Colonic mucosa (tissue), 4 donors: Measurements from ENCODE around the gene C22orf42. TPM values are rescaled to one million over a fixed set of nuclear protein-coding genes. Genes with fewer than 3 reads are reported as not detected.
"Not testable (repeated sequence)": the region's sequence is repeated elsewhere in the genome, so short reads cannot be mapped to it uniquely, and the experiment has no call there.

Experiments used
- DNase-seq: peaks from one replicate; pipeline ENCODE4 v3.0.0-alpha.2; 2020
- H3K27ac ChIP-seq: fragments of 200-600 bp; one replicate; pipeline ENCODE4 v1.8.0; 2021
- H3K27me3 ChIP-seq: fragments of 200-600 bp; one replicate; pipeline ENCODE4 v1.8.0; 2021
- H3K36me3 ChIP-seq: fragments of 200-600 bp; one replicate; pipeline ENCODE4 v1.8.0; 2021
- H3K4me1 ChIP-seq: fragments of 200-600 bp; one replicate; pipeline ENCODE4 v1.8.0; 2021; ENCODE audit warnings: mild to moderate bottlenecking
- H3K4me3 ChIP-seq: fragments of 200-600 bp; one replicate; pipeline ENCODE4 v1.8.0; 2021
- H3K9ac ChIP-seq, 2 donors: one replicate each; pipeline ENCODE4 v1.7.0; 2013; ENCODE audit warnings: control low read depth in 2 of 2, low read depth in 2 of 2, low read length in 2 of 2
- H3K9me3 ChIP-seq: fragments of 200-600 bp; one replicate; pipeline ENCODE4 v1.8.0; 2021
- CTCF ChIP-seq: fragments of 200-600 bp; IDR thresholded peaks from one replicate; pipeline ENCODE4 v1.8.0; 2022; ENCODE audit warnings: antibody characterized with exemption, mild to moderate bottlenecking
- intact Hi-C: fragments of 100-400 bp; cut with DNase I; formaldehyde crosslinking; loops from one replicate; pipeline ENCODE4 v1.14.1; 2022
- total RNA-seq, 2 donors: library from RNA; stranded (reverse); fragmentation: NEBNext Ultra II Directional in 1 of 2; extraction: Animal tissue kit (Norgen Biotek cat#: 25700) in 1 of 2; gene quantifications; one replicate each; pipeline ENCODE4 v1.2.1, GENCODE V29; 2021
- donor health status: healthy.
- donor health status: DM: no; HTN: no; CAD: no.
- donor health status: DM: no; HTN: no; CAD: no.

C22orf42 gene
- total RNA-seq, 2 donors from 2014 or later = not detected

DNA sequence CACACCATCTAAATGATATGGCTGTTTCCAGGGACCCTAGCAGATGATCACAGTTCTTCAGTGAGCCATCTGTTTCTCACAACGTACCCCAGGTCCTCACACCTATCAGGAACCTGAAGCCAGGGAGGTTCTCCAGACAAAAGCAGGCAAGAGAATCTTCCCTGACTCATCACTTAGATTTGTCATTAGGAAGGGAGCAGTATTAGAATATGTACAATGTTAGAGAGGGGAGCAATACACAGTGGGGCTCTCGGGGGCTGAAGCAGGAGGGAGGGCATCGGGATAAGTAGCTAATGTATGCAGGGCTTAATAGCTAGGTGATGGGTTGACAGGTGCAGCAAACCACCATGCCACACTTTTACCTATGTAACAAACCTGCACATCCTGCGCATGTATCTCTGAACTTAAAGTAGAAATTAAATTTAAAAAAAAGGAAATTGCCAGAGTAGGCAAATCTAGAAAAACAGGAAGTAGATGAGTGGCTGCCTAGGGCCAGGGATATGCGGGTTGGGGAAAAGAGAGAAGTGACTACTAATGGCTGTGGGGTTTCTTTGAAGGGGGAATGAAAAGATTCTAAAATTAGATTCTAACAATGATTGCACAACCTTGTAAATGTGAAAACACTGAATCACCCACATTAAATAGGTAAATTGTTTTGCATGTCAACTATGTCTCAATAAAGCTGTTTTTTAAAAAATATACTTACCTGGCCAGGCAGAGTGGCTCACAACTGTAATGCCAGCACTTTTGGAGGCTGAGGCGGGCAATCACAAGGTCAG, 14.4 kb downstream of the C22orf42 start:
- DNase-seq = no peak
- intact Hi-C loops = no loop called here
- no peak overlapping the region for H3K4me3 ChIP-seq

GRCh38 chr22:32142600-32142999, 16.5 kb downstream of the C22orf42 start:
- intact Hi-C loops = no loop called here
- H3K4me3 ChIP-seq = no peak overlapping the region
- no peak for DNase-seq
- H3K36me3 ChIP-seq = no peaks in the 10 kb centered on the region
- H3K4me1 ChIP-seq = no peaks in the 10 kb centered on the region
- no peak for TF ChIP-seq CTCF
- no peaks in the 10 kb centered on the region for H3K9me3 ChIP-seq
- H3K27me3 ChIP-seq = no peaks in the 10 kb centered on the region
- no peak overlapping the region for H3K9ac ChIP-seq
- no peak overlapping the region for H3K27ac ChIP-seq

More for the DNA sequence above, 14.4 kb downstream of the C22orf42 start:
- no peak overlapping the region for H3K27ac ChIP-seq
- H3K9me3 ChIP-seq = no peaks in the 10 kb centered on the region
- H3K27me3 ChIP-seq = no peaks in the 10 kb centered on the region
- TF ChIP-seq CTCF = no peak
- H3K36me3 ChIP-seq = no peaks in the 10 kb centered on the region
- no peak overlapping the region for H3K9ac ChIP-seq
- H3K4me1 ChIP-seq = no peaks in the 10 kb centered on the region

DNA sequence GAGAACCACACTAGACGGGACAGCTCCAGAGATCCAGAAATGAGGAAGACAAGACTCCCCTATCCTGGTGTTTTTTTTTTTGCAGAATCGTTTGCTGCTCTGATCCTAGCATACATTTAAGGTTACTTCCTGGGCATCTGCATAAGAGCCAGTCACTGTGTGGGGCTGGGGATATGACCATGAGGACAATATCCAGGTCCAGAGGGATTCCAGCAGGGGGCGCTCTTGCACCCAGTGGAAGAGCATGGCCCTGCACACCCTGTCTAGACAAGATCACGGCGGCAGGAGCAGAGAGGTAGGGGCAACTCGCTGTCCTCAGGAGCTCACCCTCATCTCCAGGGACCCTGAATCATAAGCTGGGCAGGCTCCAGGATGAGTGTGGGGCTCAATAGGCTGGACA, 18.4 kb downstream of the C22orf42 start:
- intact Hi-C loops = not testable (repeated sequence)

DNA sequence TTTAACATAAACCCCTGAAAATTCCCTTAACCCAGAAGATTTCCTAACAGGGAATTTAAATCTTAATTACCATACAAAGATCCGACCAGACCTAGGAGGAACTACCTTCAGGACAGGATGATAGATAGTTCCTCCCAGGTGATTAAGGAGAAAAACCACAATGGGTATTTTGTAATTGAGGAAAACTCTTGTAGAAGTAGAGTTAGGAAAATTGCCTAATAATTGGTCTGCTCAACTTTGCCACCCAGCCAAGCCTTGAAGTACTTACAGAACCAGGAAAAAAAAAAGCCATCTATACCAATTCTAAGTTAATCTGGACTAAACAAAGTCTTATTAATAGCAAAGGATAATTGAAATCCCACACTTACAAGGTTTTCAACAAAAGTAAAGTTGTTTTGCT, 20.5 kb downstream of the C22orf42 start:
- DNase-seq, intact Hi-C loops, H3K9ac ChIP-seq, H3K4me1 ChIP-seq, H3K27ac ChIP-seq, H3K9me3 ChIP-seq, H3K36me3 ChIP-seq, H3K27me3 ChIP-seq, H3K4me3 ChIP-seq: not testable (repeated sequence)

More for the DNA sequence above, 18.4 kb downstream of the C22orf42 start:
- H3K9ac ChIP-seq, DNase-seq, H3K36me3 ChIP-seq, H3K4me1 ChIP-seq, H3K4me3 ChIP-seq, H3K27me3 ChIP-seq, H3K9me3 ChIP-seq, H3K27ac ChIP-seq: not testable (repeated sequence)

- peak overlapping the region; percentile 55 for H3K27ac ChIP-seq
- peak overlapping the region; percentile 32 for H3K4me3 ChIP-seq
- H3K27me3 ChIP-seq, H3K36me3 ChIP-seq, H3K9me3 ChIP-seq, H3K9ac ChIP-seq, intact Hi-C loops, H3K4me1 ChIP-seq: not testable (repeated sequence)
- DNase-seq = peak; percentile 49
Measured at GRCh38 chr22:32137731-32138324, 21.3 kb downstream of the C22orf42 start.

GRCh38 chr22:32136881-32137280, 22.2 kb downstream of the C22orf42 start:
- DNase-seq, intact Hi-C loops, H3K27me3 ChIP-seq, H3K4me3 ChIP-seq, H3K9me3 ChIP-seq, H3K4me1 ChIP-seq, H3K36me3 ChIP-seq, H3K9ac ChIP-seq, H3K27ac ChIP-seq: not testable (repeated sequence)

DNA sequence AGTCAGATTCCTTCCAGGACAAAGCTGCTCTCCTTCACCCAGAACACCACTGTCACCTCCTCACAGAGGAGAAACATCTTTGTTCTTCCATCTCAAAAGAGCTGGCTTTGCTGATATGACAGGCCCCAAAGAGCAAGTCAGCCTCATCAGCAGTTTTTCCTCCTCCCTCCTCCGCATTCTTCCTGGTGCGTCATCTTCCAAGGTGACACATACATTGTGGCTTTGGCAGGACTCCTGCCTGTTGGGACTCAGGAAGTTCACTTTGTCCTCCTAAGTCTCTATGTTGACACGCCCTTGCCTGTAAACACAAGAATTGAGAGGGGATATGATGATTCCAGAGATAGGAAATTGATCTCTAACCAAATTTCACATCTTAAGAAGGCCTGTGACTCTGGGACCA, 23.1 kb downstream of the C22orf42 start:
- H3K4me3 ChIP-seq, H3K27ac ChIP-seq, H3K9me3 ChIP-seq, H3K4me1 ChIP-seq, H3K36me3 ChIP-seq, H3K27me3 ChIP-seq, H3K9ac ChIP-seq, intact Hi-C loops: not testable (repeated sequence)
- peak; percentile 60 for DNase-seq

DNA sequence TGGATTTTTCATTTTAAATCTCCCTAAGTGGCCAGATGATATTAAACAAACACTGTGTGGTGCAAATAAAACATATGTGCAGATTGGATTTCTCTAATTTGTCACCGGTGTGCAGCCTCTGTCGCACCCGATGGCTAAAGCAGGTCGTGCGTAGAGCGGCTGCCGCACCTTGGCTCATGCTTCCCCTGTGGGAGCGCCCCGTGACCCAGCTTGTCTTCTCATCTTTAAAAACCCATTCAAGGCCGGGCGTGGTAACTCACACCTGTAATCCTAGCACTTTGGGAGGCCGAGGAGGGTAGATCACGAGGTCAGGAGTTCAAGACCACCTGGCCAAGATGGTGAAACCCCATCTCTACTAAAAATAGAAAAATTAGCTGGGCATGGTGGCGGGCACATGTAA, 24.3 kb downstream of the C22orf42 start:
- H3K9me3 ChIP-seq, H3K9ac ChIP-seq, H3K36me3 ChIP-seq, H3K4me3 ChIP-seq, DNase-seq, intact Hi-C loops, H3K27ac ChIP-seq, H3K4me1 ChIP-seq, H3K27me3 ChIP-seq: not testable (repeated sequence)
